Activated CD4-positive, alpha-beta T cell treated with anti-CD3 and anti-CD28 coated beads for 36 hours (primary cell): ENCODE measurements around the gene OSBPL9. TPM values are rescaled to one million over a fixed set of nuclear protein-coding genes. Genes with fewer than 3 reads are reported as not detected.

ENCODE experiments used
- ATAC-seq: fragments of 200-7000 bp; cut with Tn5 transposase; one replicate; pipeline ENCODE4 v1.10.0; 2021; ENCODE audit warnings: mild to moderate bottlenecking, moderate library complexity
- CTCF ChIA-PET: fragments of 350-600 bp; sonication (Branson Sonifier 250); formaldehyde crosslinking; loops from one replicate; lab custom pipeline; 2021; ENCODE audit warnings: antibody characterized with exemption; lab: Charles Lee
- POLR2A ChIA-PET: fragments of 350-600 bp; sonication (Branson Sonifier 250); formaldehyde crosslinking; loops from one replicate; lab custom pipeline; 2021; ENCODE audit warnings: antibody characterized with exemption, inconsistent platforms; lab: Charles Lee
- DNase-seq: peaks from one replicate; pipeline ENCODE4 v3.0.0-alpha.2; 2020
- H3K27ac Mint-ChIP-seq: one replicate; pipeline ENCODE4 v1.8.0; 2021; ENCODE audit warnings: mixed read lengths
- H3K27me3 Mint-ChIP-seq: one replicate; pipeline ENCODE4 v1.8.0; 2021; ENCODE audit warnings: mixed read lengths
- H3K36me3 Mint-ChIP-seq: one replicate; pipeline ENCODE4 v1.8.0; 2021; ENCODE audit warnings: low read depth, mixed read lengths
- H3K4me1 Mint-ChIP-seq: one replicate; pipeline ENCODE4 v1.8.0; 2021; ENCODE audit warnings: mixed read lengths
- H3K4me3 Mint-ChIP-seq: one replicate; pipeline ENCODE4 v1.8.0; 2021; ENCODE audit warnings: mild to moderate bottlenecking, moderate library complexity, mixed read lengths
- H3K9me3 Mint-ChIP-seq: one replicate; pipeline ENCODE4 v1.8.0; 2021; ENCODE audit warnings: low read depth, mixed read lengths
- intact Hi-C, 2 experiments: fragments of 100-400 bp; cut with DNase I in 1 of 2; cut with micrococcal nuclease in 1 of 2; formaldehyde crosslinking; loops; one replicate each; pipeline versions ENCODE4 v1.14.2 to v1.15.1; 2022 to 2024; cut with DNase I, micrococcal nuclease
- total RNA-seq, 2 experiments: library from RNA; stranded (reverse); gene quantifications; one replicate each; pipeline ENCODE4 v1.2.3, GENCODE V29; 2021

Gene OSBPL9
- total RNA-seq, 2 experiments from 2014 or later, result 46.2 to 64.5 TPM

DNA sequence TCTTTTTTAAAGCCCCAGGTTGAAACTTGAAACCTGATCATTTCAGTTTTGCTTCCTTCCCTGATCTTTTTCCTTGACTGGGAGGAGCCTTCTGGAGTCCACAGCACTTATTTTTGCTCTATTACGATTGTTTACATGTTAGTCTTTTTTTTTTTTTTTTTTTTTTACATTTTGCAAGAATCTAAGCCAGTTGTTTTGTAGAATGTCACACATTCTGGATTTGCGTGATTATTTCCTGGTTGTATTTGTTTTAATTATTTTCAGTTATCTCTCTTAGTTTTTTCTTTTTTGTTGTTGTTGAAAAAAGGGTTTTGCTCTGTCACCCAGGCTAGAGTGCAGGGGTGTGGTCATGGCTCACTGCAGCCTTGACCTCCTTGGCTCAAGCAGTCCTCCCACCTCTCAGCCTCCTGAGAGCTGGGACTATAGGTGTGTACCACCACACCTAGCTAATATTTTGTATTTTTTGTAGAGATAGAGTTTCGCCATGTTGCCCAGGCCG is 32.8 kb downstream of the OSBPL9 start:
- no peak for DNase-seq
- peaks cover 1% of the 10 kb centered on the region for H3K9me3 Mint-ChIP-seq
- H3K4me1 Mint-ChIP-seq, result no peaks in the 10 kb centered on the region
- H3K27ac Mint-ChIP-seq, result no peak overlapping the region
- POLR2A ChIA-PET, result no interaction called here
- intact Hi-C loops, result no loop called here
- H3K4me3 Mint-ChIP-seq, result no peak overlapping the region
- ATAC-seq, result no peak
- H3K27me3 Mint-ChIP-seq, result no peaks in the 10 kb centered on the region
- CTCF ChIA-PET, result no interaction called here
- peaks cover 14% of the 10 kb centered on the region for H3K36me3 Mint-ChIP-seq

DNA sequence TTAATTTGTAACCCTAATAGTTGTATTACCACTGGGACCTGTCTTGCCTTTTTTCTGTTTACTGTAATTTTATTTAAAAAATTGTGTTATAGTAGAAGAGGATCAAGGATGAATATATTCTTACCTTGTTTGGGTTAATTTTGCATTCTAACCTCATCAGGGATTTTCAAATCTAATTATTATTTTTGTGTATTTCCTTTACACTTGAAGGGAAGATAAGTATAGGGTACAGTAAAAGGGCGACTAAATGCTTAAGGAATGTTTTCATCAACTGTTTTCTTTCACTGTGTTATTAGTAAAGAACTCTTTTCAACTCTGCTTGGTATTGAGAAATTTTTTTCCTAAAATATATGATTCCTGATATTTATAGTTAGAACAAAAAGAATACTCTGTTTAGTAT is 33.3 kb downstream of the OSBPL9 start:
- Mint-ChIP-seq H3K4me1 (no peaks in the 10 kb centered on the region), H3K9me3 (peaks cover 1% of the 10 kb centered on the region), H3K36me3 (peaks cover 12% of the 10 kb centered on the region), H3K4me3 (no peak overlapping the region), H3K27me3 (no peaks in the 10 kb centered on the region), H3K27ac (no peak overlapping the region)
- ChIA-PET CTCF (no interaction called here), POLR2A (no interaction called here)
- no peak for ATAC-seq
- intact Hi-C loops, result no loop called here
- DNase-seq, result no peak

- H3K36me3 Mint-ChIP-seq, result peaks cover 8% of the 10 kb centered on the region
- DNase-seq (no peak), ATAC-seq (no peak)
- no peaks in the 10 kb centered on the region for H3K4me1 Mint-ChIP-seq
- ChIA-PET POLR2A (interaction anchor here (0.6 kb wide), 1 partner anchor 123 kb away, joined by 4 read pairs; no protein-coding TSS in a partner anchor), CTCF (interaction anchor here (0.7 kb wide), 1 partner anchor 75 kb away, joined by 3 read pairs; no protein-coding TSS in a partner anchor)
- H3K27ac Mint-ChIP-seq, result no peak overlapping the region
- H3K4me3 Mint-ChIP-seq, result no peak overlapping the region
- no peaks in the 10 kb centered on the region for H3K9me3 Mint-ChIP-seq
- intact Hi-C loops, result no loop called here
- no peaks in the 10 kb centered on the region for H3K27me3 Mint-ChIP-seq
Observed at GRCh38 chr1:51651552-51651942, 34.7 kb downstream of the OSBPL9 start.

GRCh38 chr1:51652599-51652998 is 35.7 kb downstream of the OSBPL9 start:
- ChIA-PET POLR2A (no interaction called here), CTCF (interaction anchor here (1.1 kb wide), 1 partner anchor 38 kb away, joined by 3 read pairs; no protein-coding TSS in a partner anchor)
- Mint-ChIP-seq H3K4me1 (no peaks in the 10 kb centered on the region), H3K9me3 (no peaks in the 10 kb centered on the region), H3K4me3 (no peak overlapping the region), H3K36me3 (peaks cover 8% of the 10 kb centered on the region), H3K27ac (no peak overlapping the region), H3K27me3 (no peaks in the 10 kb centered on the region)
- DNase-seq (no peak), ATAC-seq (no peak)
- intact Hi-C loops, result no loop called here

GRCh38 chr1:51653127-51653526 is 36.2 kb downstream of the OSBPL9 start:
- no peak overlapping the region for H3K4me3 Mint-ChIP-seq
- no peaks in the 10 kb centered on the region for H3K4me1 Mint-ChIP-seq
- DNase-seq (no peak), ATAC-seq (no peak)
- peaks cover 8% of the 10 kb centered on the region for H3K36me3 Mint-ChIP-seq
- no peaks in the 10 kb centered on the region for H3K27me3 Mint-ChIP-seq
- no peaks in the 10 kb centered on the region for H3K9me3 Mint-ChIP-seq
- CTCF ChIA-PET, result interaction anchor here (1.1 kb wide), 1 partner anchor 39 kb away, joined by 3 read pairs; no protein-coding TSS in a partner anchor
- POLR2A ChIA-PET, result no interaction called here
- no peak overlapping the region for H3K27ac Mint-ChIP-seq
- intact Hi-C loops, result no loop called here

DNA sequence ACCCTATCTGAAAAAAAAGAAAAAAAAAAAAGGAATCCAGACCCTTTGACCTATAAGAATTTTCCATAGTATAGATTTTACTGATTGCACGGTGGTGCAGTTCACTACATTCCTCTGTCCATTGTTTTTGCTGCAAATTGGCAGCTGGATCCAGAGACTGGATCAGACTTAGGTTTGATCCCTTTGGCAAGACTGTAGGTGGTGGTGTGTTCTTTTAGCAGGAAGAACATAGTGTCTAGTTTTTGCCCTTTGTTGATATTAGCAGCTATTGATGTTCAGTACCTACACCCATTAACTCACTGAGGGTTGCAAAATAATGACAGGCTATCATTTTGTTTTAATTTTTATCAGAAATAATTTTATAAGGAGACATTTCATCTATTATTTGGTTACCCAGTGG is 37.1 kb downstream of the OSBPL9 start:
- H3K9me3 Mint-ChIP-seq, result no peaks in the 10 kb centered on the region
- CTCF ChIA-PET, result no interaction called here
- POLR2A ChIA-PET, result no interaction called here
- H3K4me3 Mint-ChIP-seq, result no peak overlapping the region
- H3K27me3 Mint-ChIP-seq, result no peaks in the 10 kb centered on the region
- no peak overlapping the region for H3K27ac Mint-ChIP-seq
- peaks cover 8% of the 10 kb centered on the region for H3K36me3 Mint-ChIP-seq
- intact Hi-C loops, result no loop called here
- no peaks in the 10 kb centered on the region for H3K4me1 Mint-ChIP-seq
- no peak for DNase-seq
- ATAC-seq, result no peak

GRCh38 chr1:51656374-51656773 is 39.5 kb downstream of the OSBPL9 start:
- ATAC-seq, result no peak
- Mint-ChIP-seq H3K4me3 (no peak overlapping the region), H3K4me1 (no peaks in the 10 kb centered on the region), H3K9me3 (no peaks in the 10 kb centered on the region), H3K36me3 (peaks cover 5% of the 10 kb centered on the region), H3K27me3 (no peaks in the 10 kb centered on the region), H3K27ac (no peak overlapping the region)
- ChIA-PET POLR2A (no interaction called here), CTCF (interaction anchor here (0.6 kb wide), 1 partner anchor 9 kb away, joined by 6 read pairs; no protein-coding TSS in a partner anchor)
- no peak for DNase-seq
- intact Hi-C loops, result no loop called here

DNA sequence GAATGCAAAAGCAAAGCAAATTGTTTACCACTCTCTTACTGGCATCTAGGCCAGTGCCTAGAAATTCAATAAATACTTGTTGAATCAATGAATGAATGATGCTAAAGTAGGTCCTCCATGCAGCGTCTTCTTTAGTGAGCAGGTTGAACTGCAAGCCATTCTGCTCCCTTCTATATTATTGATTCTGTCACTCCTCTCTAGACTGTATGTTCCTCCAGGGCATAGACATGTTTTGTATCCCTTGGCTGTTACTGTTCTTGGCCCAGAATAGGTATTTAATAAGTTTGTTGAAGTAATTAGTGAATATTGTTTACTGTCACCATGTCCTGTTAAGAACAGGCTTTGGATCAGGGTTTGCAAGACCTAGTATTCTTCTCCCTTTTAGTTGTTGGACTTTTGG is 43.7 kb downstream of the OSBPL9 start:
- ChIA-PET CTCF (no interaction called here), POLR2A (no interaction called here)

DNA sequence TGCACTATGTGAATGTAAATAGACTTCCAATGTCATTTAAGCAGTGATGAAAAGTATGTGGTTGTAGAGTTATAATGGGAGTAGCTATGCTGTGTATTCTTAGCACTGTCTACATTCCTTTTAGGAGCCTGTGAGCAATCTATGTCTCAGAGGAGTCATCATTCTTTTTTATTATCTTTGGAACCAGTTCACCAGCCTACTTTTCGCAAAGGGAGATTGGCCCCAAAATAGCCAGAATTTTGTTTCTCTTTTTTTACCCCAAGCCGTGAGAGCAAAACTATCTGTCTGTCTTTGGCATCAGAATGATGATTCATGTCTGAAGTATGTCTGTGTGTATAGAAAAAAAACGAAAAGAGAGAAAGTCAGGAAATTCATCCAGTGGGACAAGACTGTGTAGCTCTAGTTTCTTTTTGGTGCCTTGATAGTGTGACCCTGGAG is 44.2 kb downstream of the OSBPL9 start:
- DNase-seq (no peak), ATAC-seq (no peak)
- POLR2A ChIA-PET, result no interaction called here
- Mint-ChIP-seq H3K4me3 (no peak overlapping the region), H3K27me3 (no peaks in the 10 kb centered on the region), H3K27ac (no peak overlapping the region), H3K9me3 (no peaks in the 10 kb centered on the region), H3K4me1 (no peaks in the 10 kb centered on the region), H3K36me3 (peaks cover 2% of the 10 kb centered on the region)
- CTCF ChIA-PET, result no interaction called here
- intact Hi-C loops, result no loop called here

More for the DNA sequence above, 43.7 kb downstream of the OSBPL9 start:
- no peak for DNase-seq
- no peak overlapping the region for H3K27ac Mint-ChIP-seq
- H3K4me3 Mint-ChIP-seq, result no peak overlapping the region
- ATAC-seq, result no peak
- peaks cover 2% of the 10 kb centered on the region for H3K36me3 Mint-ChIP-seq
- no peaks in the 10 kb centered on the region for H3K4me1 Mint-ChIP-seq
- H3K9me3 Mint-ChIP-seq, result no peaks in the 10 kb centered on the region
- intact Hi-C loops, result no loop called here
- no peaks in the 10 kb centered on the region for H3K27me3 Mint-ChIP-seq

GRCh38 chr1:51663105-51663504 is 46.2 kb downstream of the OSBPL9 start:
- no peak overlapping the region for H3K4me3 Mint-ChIP-seq
- intact Hi-C loops, result no loop called here
- no peaks in the 10 kb centered on the region for H3K9me3 Mint-ChIP-seq
- ChIA-PET POLR2A (no interaction called here), CTCF (no interaction called here)
- no peak for ATAC-seq
- H3K36me3 Mint-ChIP-seq, result peaks cover 2% of the 10 kb centered on the region
- no peak overlapping the region for H3K27ac Mint-ChIP-seq
- H3K4me1 Mint-ChIP-seq, result no peaks in the 10 kb centered on the region
- DNase-seq, result no peak
- H3K27me3 Mint-ChIP-seq, result no peaks in the 10 kb centered on the region

- ChIA-PET CTCF (interaction anchor here (0.8 to 1.6 kb wide), 3 partner anchors 37 to 119 kb away, joined by 3 to 4 read pairs (median 4); no protein-coding TSS in a partner anchor), POLR2A (no interaction called here)
Observed at GRCh38 chr1:51663721-51664120, 46.8 kb downstream of the OSBPL9 start.

DNA sequence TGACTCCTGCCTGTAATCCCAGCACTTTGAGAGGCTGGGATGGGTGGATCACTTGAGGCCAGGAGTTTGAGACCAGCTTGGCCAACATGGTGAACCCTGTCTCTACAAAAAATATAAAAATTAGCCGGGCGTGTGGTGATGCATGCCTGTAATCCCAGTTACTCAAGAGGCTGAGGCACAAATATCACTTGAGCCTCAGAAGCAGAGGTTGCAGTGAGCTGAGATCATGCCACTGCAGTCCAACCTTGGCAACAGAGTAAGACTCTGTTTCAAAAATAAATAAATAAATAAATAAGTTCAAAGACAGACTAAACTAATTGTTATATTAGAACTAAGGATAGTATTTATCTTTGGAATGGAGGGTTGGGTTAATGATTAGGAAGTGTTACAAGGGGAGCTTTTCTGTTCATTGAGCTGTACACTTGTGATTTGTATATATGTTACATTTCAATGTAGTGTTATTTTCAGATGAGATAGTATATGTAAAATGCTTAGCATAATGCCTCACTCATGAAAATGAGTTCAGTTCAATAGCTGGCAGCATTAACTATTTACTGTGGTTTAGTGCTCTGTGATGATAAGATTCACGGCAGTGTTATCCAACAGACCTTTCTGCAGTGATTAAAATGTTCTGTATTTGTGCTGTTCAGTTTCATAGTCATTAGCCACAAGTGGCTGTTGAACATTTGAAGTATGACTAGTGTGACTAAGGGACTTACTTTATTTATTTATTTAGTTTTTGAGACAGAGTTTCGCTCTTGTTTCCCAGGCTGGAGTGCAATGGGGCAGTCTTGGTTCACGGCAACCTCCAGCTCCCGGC is 47.7 kb downstream of the OSBPL9 start:
- Mint-ChIP-seq H3K4me1 (no peaks in the 10 kb centered on the region), H3K36me3 (peaks cover 2% of the 10 kb centered on the region), H3K27ac (no peak overlapping the region), H3K27me3 (no peaks in the 10 kb centered on the region), H3K9me3 (no peaks in the 10 kb centered on the region), H3K4me3 (no peak overlapping the region)
- POLR2A ChIA-PET, result no interaction called here
- ATAC-seq (no peak), DNase-seq (no peak)
- CTCF ChIA-PET, result interaction anchor here (0.6 to 1.6 kb wide), 4 partner anchors 8 to 118 kb away, joined by 3 to 6 read pairs (median 4); no protein-coding TSS in a partner anchor
- intact Hi-C loops, result no loop called here

More at GRCh38 chr1:51663721-51664120, 46.8 kb downstream of the OSBPL9 start:
- ATAC-seq (no peak), DNase-seq (no peak)
- Mint-ChIP-seq H3K36me3 (peaks cover 2% of the 10 kb centered on the region), H3K4me3 (no peak overlapping the region), H3K27ac (no peak overlapping the region), H3K4me1 (no peaks in the 10 kb centered on the region), H3K9me3 (no peaks in the 10 kb centered on the region), H3K27me3 (no peaks in the 10 kb centered on the region)
- intact Hi-C loops, result no loop called here
